ENCODE data around the gene ELK3.

DNA sequence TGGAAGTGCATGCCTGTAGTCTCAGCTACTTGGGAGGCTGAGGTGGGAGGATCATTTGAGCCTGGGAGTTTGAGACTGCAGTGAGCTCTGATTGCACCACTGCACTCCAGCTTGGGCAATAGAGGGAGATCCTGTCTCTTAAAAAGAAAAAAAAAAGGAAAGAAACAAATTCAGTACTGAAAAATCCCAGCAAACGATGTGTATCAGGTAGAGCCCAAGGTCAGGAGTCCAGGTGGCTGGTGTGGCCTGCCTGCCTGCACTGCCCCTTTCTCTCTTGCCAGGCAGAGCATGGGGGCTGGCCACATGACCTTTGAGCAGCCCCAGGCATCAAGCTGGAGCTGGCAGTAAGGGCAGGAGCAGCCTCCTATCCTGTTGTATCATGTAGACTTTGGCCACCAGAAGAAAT, 31.8 kb downstream of the ELK3 start:
- TF ChIP-seq, protein P1, sequence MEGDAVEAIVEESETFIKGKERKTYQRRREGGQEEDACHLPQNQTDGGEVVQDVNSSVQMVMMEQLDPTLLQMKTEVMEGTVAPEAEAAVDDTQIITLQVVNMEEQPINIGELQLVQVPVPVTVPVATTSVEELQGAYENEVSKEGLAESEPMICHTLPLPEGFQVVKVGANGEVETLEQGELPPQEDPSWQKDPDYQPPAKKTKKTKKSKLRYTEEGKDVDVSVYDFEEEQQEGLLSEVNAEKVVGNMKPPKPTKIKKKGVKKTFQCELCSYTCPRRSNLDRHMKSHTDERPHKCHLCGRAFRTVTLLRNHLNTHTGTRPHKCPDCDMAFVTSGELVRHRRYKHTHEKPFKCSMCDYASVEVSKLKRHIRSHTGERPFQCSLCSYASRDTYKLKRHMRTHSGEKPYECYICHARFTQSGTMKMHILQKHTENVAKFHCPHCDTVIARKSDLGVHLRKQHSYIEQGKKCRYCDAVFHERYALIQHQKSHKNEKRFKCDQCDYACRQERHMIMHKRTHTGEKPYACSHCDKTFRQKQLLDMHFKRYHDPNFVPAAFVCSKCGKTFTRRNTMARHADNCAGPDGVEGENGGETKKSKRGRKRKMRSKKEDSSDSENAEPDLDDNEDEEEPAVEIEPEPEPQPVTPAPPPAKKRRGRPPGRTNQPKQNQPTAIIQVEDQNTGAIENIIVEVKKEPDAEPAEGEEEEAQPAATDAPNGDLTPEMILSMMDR (IDR thresholded peaks at IDR 0.05; ENCODE audit: insufficient read depth, low read length, poor library complexity, severe bottlenecking): no peak
- TF ChIP-seq EZH2phosphoT487 (conservative IDR thresholded peaks at IDR 0.05; ENCODE audit: low read length): no peak
